Mesenchymal stem cell (in vitro differentiated cells and primary cell): Measurements from ENCODE around the gene NECTIN1.

Experiments
- DNase-seq: peaks from one replicate; pipeline ENCODE4 v3.0.0-alpha.2; 2013
- H2AFZ ChIP-seq: one replicate; pipeline ENCODE4 v1.6.1; 2013; ENCODE audit warnings: low read depth, mild to moderate bottlenecking, control low read depth, inconsistent platforms, low read length, moderate library complexity
- H2AK5ac ChIP-seq: 2 replicates; pipeline ENCODE4 v1.6.1; 2013; ENCODE audit warnings: low read length, moderate library complexity, mild to moderate bottlenecking, inconsistent platforms; ENCODE audit not compliant: severe bottlenecking
- H2BK120ac ChIP-seq: one replicate; pipeline ENCODE4 v1.6.1; 2013; ENCODE audit warnings: low read depth, mild to moderate bottlenecking, inconsistent platforms, low read length, moderate library complexity
- H2BK12ac ChIP-seq, 2 experiments: one replicate each; pipeline ENCODE4 v1.6.1; 2013; ENCODE audit warnings: inconsistent platforms in 2 of 2, low read length in 2 of 2, mild to moderate bottlenecking in 2 of 2, moderate library complexity in 2 of 2, control low read depth in 1 of 2
- H2BK15ac ChIP-seq: one replicate; pipeline ENCODE4 v1.6.1; 2013; ENCODE audit warnings: mild to moderate bottlenecking, low read depth, inconsistent platforms; ENCODE audit not compliant: poor library complexity, severe bottlenecking
- H2BK5ac ChIP-seq: 2 replicates; pipeline ENCODE4 v1.6.1; 2013; ENCODE audit warnings: low read depth, mild to moderate bottlenecking, low read length, control low read depth, inconsistent platforms; ENCODE audit not compliant: poor library complexity, severe bottlenecking
- H3K14ac ChIP-seq, 2 experiments: one replicate each; pipeline ENCODE4 v1.6.1; 2013; ENCODE audit warnings: inconsistent platforms in 2 of 2, low read length in 2 of 2, control low read depth in 1 of 2, mild to moderate bottlenecking in 1 of 2, moderate library complexity in 1 of 2
- H3K18ac ChIP-seq, 2 experiments: one replicate each; pipeline ENCODE4 v1.6.1; 2013; ENCODE audit warnings: inconsistent platforms in 2 of 2, low read length in 2 of 2, control low read depth in 1 of 2, low read depth in 1 of 2, mild to moderate bottlenecking in 1 of 2
- H3K23ac ChIP-seq, 2 experiments: one replicate each; pipeline ENCODE4 v1.6.1; 2013; ENCODE audit warnings: inconsistent platforms in 2 of 2, low read length in 2 of 2, mild to moderate bottlenecking in 2 of 2, moderate library complexity in 2 of 2, control low read depth in 1 of 2
- H3K27ac ChIP-seq: 2 replicates; pipeline ENCODE4 v1.5.1; 2013; ENCODE audit warnings: mild to moderate bottlenecking, moderate library complexity, low read length, control low read depth, inconsistent platforms; ENCODE audit not compliant: poor library complexity, severe bottlenecking
- H3K27me3 ChIP-seq, 2 experiments: 2 replicates each; pipeline versions ENCODE4 v1.6.1 to v1.7.0; 2013; ENCODE audit warnings: low read length in 2 of 2, mild to moderate bottlenecking in 2 of 2, moderate library complexity in 2 of 2, control low read depth in 1 of 2, inconsistent platforms in 1 of 2; ENCODE audit not compliant: control insufficient read depth in 1 of 2, insufficient read depth in 1 of 2
- H3K36me3 ChIP-seq, 2 experiments: 2 replicates each; pipeline versions ENCODE4 v1.6.1 to v1.7.0; 2013; ENCODE audit warnings: low read length in 2 of 2, control low read depth in 1 of 2, inconsistent platforms in 1 of 2, low read depth in 1 of 2, mild to moderate bottlenecking in 1 of 2; ENCODE audit not compliant: insufficient read depth in 2 of 2, control insufficient read depth in 1 of 2
- H3K4ac ChIP-seq, 2 experiments: one replicate each; pipeline ENCODE4 v1.6.1; 2013; ENCODE audit warnings: inconsistent platforms in 2 of 2, low read length in 2 of 2, mild to moderate bottlenecking in 2 of 2, moderate library complexity in 2 of 2, control low read depth in 1 of 2, low read depth in 1 of 2
- H3K4me1 ChIP-seq: 2 replicates; pipeline ENCODE4 v1.6.1; 2013; ENCODE audit warnings: low read depth, low read length, control low read depth; ENCODE audit not compliant: control insufficient read depth, insufficient read depth
- H3K4me2 ChIP-seq: 2 replicates; pipeline ENCODE4 v1.6.1; 2013; ENCODE audit warnings: low read length, mild to moderate bottlenecking, inconsistent platforms; ENCODE audit not compliant: poor library complexity, severe bottlenecking
- H3K4me3 ChIP-seq, 2 experiments: 2 replicates each; pipeline versions ENCODE4 v1.5.1 to v1.7.0; 2013; ENCODE audit warnings: low read length in 2 of 2, mild to moderate bottlenecking in 2 of 2, control low read depth in 1 of 2, low read depth in 1 of 2; ENCODE audit not compliant: insufficient read depth in 1 of 2
- H3K79me1 ChIP-seq: replicated peaks from 2 replicates; pipeline ENCODE4 v1.6.1; 2013; ENCODE audit warnings: mild to moderate bottlenecking, control low read depth, low read length, inconsistent platforms; ENCODE audit not compliant: poor library complexity, severe bottlenecking
- H3K9ac ChIP-seq: 2 replicates; pipeline ENCODE4 v1.7.0; 2013; ENCODE audit warnings: mild to moderate bottlenecking, low read length, moderate library complexity
- H3K9me3 ChIP-seq: 2 replicates; pipeline ENCODE4 v1.7.0; 2013; ENCODE audit warnings: mild to moderate bottlenecking, low read length; ENCODE audit not compliant: control insufficient read depth
- H4K8ac ChIP-seq: one replicate; pipeline ENCODE4 v1.6.1; 2013; ENCODE audit warnings: inconsistent platforms, mild to moderate bottlenecking, low read length, moderate library complexity
- H4K91ac ChIP-seq: one replicate; pipeline ENCODE4 v1.6.1; 2013; ENCODE audit warnings: mild to moderate bottlenecking, low read length, inconsistent platforms
- WGBS: methylation state at CpG from one replicate; pipeline ENCODE4 v1.1.7; 2013; ENCODE audit warnings: mixed read lengths; 5-methylcytosine and 5-hydroxymethylcytosine counted together

The NECTIN1 gene

DNA sequence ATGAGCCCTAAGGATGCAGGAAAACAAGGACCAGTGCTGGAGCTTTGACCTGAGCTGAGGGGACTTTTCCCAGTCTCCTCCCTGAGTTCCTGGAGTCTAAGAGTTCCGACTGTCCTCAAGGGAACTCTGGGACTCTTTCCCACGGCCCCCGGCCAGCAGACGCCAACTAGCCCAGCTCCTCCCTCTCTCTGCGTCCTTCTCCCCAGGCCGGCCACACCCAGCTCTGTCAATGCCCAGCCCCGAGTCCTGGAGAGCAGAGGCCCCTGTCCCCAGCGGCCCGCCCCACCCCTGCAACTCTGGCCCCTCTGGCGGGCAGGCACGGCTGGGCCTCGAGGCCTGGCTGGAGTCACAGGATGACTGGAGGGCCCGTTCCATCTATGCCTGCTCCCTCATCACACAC, 29.8 kb downstream of the NECTIN1 start:
- H4K91ac ChIP-seq, result no peak overlapping the region
- peak; percentile 72 for DNase-seq
- no peak overlapping the region for H3K4ac ChIP-seq
- H2AK5ac ChIP-seq, result no peak overlapping the region
- 66% methylated on average over 12 of the region's 13 CpGs for WGBS
- peak overlapping the region; percentile 24 for H2BK120ac ChIP-seq
- H4K8ac ChIP-seq, result no peak overlapping the region
- H2BK15ac ChIP-seq, result no peak overlapping the region
- H3K9me3 ChIP-seq, result no peaks in the 10 kb centered on the region
- no peak overlapping the region for H2AFZ ChIP-seq
- H3K4me1 ChIP-seq, result peaks cover 28% of the 10 kb centered on the region
- no peaks in the 10 kb centered on the region for H3K27me3 ChIP-seq
- H2BK12ac ChIP-seq, result no peak overlapping the region
- H3K4me2 ChIP-seq, result no peak overlapping the region
- H3K4me3 ChIP-seq, result no peak overlapping the region
- no peaks in the 10 kb centered on the region for H3K36me3 ChIP-seq
- peak overlapping the region; percentile 32 for H3K9ac ChIP-seq
- H3K18ac ChIP-seq, result no peak overlapping the region
- H3K27ac ChIP-seq, result no peak overlapping the region
- peaks cover 37% of the 10 kb centered on the region for H3K79me1 ChIP-seq
- no peak overlapping the region for H3K23ac ChIP-seq
- H3K14ac ChIP-seq, result no peak overlapping the region
- no peak overlapping the region for H2BK5ac ChIP-seq

DNA sequence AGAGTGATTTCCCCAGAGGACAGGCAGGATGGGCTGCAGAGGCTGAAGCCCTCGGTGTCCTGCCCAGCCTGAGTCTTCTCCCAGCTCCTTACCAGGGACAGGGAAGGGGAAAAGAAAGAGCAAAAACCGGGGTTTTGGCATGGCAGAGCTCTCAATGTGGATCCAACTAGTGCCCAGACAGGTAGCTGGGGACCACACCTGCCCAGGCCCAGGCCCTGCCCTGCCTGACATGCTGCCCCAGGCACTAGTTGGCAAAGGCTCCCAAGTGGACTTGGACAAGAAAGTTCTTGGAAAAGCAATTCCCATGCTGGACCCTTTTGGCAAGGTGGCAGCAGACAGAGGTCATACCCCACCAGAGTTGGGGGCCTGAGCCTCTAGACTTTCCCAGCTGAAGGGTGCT, 31.1 kb downstream of the NECTIN1 start:
- no peak for DNase-seq
- 57% methylated on average over 2 of the region's 2 CpGs for WGBS
- Histone ChIP-seq H3K4me1 (peaks cover 29% of the 10 kb centered on the region), H3K4me3 (no peak overlapping the region), H3K23ac (no peak overlapping the region), H4K91ac (peak overlapping the region; percentile 41), H3K27ac (no peak overlapping the region), H3K9me3 (no peaks in the 10 kb centered on the region), H2BK15ac (peak overlapping the region; percentile 82), H3K14ac (no peak overlapping the region), H3K18ac (no peak overlapping the region), H3K9ac (no peak overlapping the region), H4K8ac (no peak overlapping the region), H3K27me3 (no peaks in the 10 kb centered on the region), H3K4me2 (no peak overlapping the region), H2AFZ (no peak overlapping the region), H2BK120ac (no peak overlapping the region), H3K4ac (no peak overlapping the region), H3K36me3 (no peaks in the 10 kb centered on the region), H3K79me1 (peaks cover 30% of the 10 kb centered on the region), H2AK5ac (no peak overlapping the region), H2BK5ac (no peak overlapping the region), H2BK12ac (no peak overlapping the region)

DNA sequence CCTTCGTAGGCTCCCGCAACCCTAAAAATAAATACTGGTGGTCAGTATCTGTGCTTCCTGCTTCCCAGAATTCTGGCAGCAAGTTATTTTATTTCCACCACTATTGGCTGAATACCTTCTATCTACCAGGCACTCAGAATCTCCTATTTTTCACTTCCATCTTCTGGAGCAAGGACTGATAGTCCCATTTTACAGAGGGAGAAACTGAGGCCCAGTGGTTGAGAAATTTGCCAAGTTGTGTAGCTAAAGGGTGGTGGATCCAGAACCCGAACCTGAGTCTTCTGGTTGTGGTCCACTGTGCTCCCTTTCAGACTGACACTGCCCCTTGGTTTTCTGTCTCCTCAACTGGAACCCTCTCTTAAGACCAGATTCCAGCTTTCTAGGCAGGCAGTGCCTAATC, 31.6 kb downstream of the NECTIN1 start:
- no peak overlapping the region for H2BK15ac ChIP-seq
- H3K36me3 ChIP-seq, result no peaks in the 10 kb centered on the region
- peaks cover 29% of the 10 kb centered on the region for H3K4me1 ChIP-seq
- H3K27me3 ChIP-seq, result no peaks in the 10 kb centered on the region
- no peak for DNase-seq
- no peaks in the 10 kb centered on the region for H3K9me3 ChIP-seq
- no peak overlapping the region for H3K18ac ChIP-seq
- no peak overlapping the region for H3K9ac ChIP-seq
- no peak overlapping the region for H2AK5ac ChIP-seq
- no peak overlapping the region for H2BK5ac ChIP-seq
- no peak overlapping the region for H2AFZ ChIP-seq
- H3K27ac ChIP-seq, result no peak overlapping the region
- H4K8ac ChIP-seq, result no peak overlapping the region
- H4K91ac ChIP-seq, result no peak overlapping the region
- peaks cover 26% of the 10 kb centered on the region for H3K79me1 ChIP-seq
- H2BK12ac ChIP-seq, result no peak overlapping the region
- no peak overlapping the region for H3K4ac ChIP-seq
- H3K4me2 ChIP-seq, result no peak overlapping the region
- 92% methylated on average over 3 of the region's 3 CpGs for WGBS
- no peak overlapping the region for H2BK120ac ChIP-seq
- no peak overlapping the region for H3K23ac ChIP-seq
- H3K4me3 ChIP-seq, result no peak overlapping the region
- H3K14ac ChIP-seq, result no peak overlapping the region

- H3K4me1 ChIP-seq, result peaks cover 27% of the 10 kb centered on the region
- H2BK5ac ChIP-seq, result no peak overlapping the region
- H3K36me3 ChIP-seq, result no peaks in the 10 kb centered on the region
- DNase-seq, result no peak
- no peak overlapping the region for H3K4me3 ChIP-seq
- H3K79me1 ChIP-seq, result peaks cover 26% of the 10 kb centered on the region
- H2AK5ac ChIP-seq, result peak overlapping the region; percentile 38
- 88% methylated on average over 15 of the region's 20 CpGs for WGBS
- no peak overlapping the region for H2AFZ ChIP-seq
- H3K9ac ChIP-seq, result no peak overlapping the region
- H3K27ac ChIP-seq, result no peak overlapping the region
- H3K4me2 ChIP-seq, result no peak overlapping the region
- peak overlapping the region; percentile 67 for H4K8ac ChIP-seq
- H3K14ac ChIP-seq, result peak overlapping the region in 1 of 2 experiments; percentile 18
- H4K91ac ChIP-seq, result no peak overlapping the region
- no peaks in the 10 kb centered on the region for H3K9me3 ChIP-seq
- peak overlapping the region in 1 of 2 experiments; percentile 34 for H3K23ac ChIP-seq
- H2BK12ac ChIP-seq, result peak overlapping the region; percentile 30 to 63
- peak overlapping the region; percentile 54 to 55 for H3K18ac ChIP-seq
- H3K4ac ChIP-seq, result no peak overlapping the region
- H2BK15ac ChIP-seq, result peak overlapping the region; percentile 26
- H2BK120ac ChIP-seq, result peak overlapping the region; percentile 77
- H3K27me3 ChIP-seq, result no peaks in the 10 kb centered on the region
Measured at GRCh38 chr11:119696378-119697222, 32.4 kb downstream of the NECTIN1 start.
